CD4-positive, alpha-beta T cell treated with Interferon gamma for 1 hour (primary cell): ENCODE results near the gene PIP5K1C.

Source experiments
- DNase-seq: peaks from one replicate; pipeline ENCODE4 v3.0.0-alpha.2; 2020

PIP5K1C gene

GRCh38 chr19:3621689-3622088, 78.6 kb downstream of the PIP5K1C start:
- no peak for DNase-seq

GRCh38 chr19:3620817-3621547, 79.3 kb downstream of the PIP5K1C start:
- no peak for DNase-seq

GRCh38 chr19:3620145-3620816, 80.0 kb downstream of the PIP5K1C start:
- no peak for DNase-seq

GRCh38 chr19:3619631-3620012, 80.6 kb downstream of the PIP5K1C start:
- no peak for DNase-seq

- no peak for DNase-seq
These were observed 81.2 kb downstream of the PIP5K1C start for GRCh38 chr19:3618811-3619630.

GRCh38 chr19:3618144-3618810, 82.0 kb downstream of the PIP5K1C start:
- DNase-seq = peak; percentile 35

GRCh38 chr19:3617463-3617862, 82.8 kb downstream of the PIP5K1C start:
- DNase-seq = no peak

GRCh38 chr19:3615524-3616135, 84.6 kb downstream of the PIP5K1C start:
- no peak for DNase-seq

- DNase-seq = no peak
These were observed 85.3 kb downstream of the PIP5K1C start for GRCh38 chr19:3614858-3615505.

- DNase-seq = no peak
These were observed 86.2 kb downstream of the PIP5K1C start for GRCh38 chr19:3613818-3614661.

- no peak for DNase-seq
These were observed 87.1 kb downstream of the PIP5K1C start for GRCh38 chr19:3612901-3613741.

- no peak for DNase-seq
These were observed 87.9 kb downstream of the PIP5K1C start for GRCh38 chr19:3612330-3612729.

- no peak for DNase-seq
These were observed 88.4 kb downstream of the PIP5K1C start for GRCh38 chr19:3611841-3612240.

- DNase-seq = no peak
These were observed 89.2 kb downstream of the PIP5K1C start for GRCh38 chr19:3610745-3611717.

- DNase-seq = no peak
These were observed 90.2 kb downstream of the PIP5K1C start for GRCh38 chr19:3609779-3610719.

GRCh38 chr19:3608750-3609322, 91.4 kb downstream of the PIP5K1C start:
- DNase-seq = no peak

GRCh38 chr19:3608079-3608641, 92.1 kb downstream of the PIP5K1C start:
- no peak for DNase-seq
